Measurements from ENCODE around the gene TOP2B.

Gene TOP2B

GRCh38 chr3:25679642-25680302 is 15.1 kb upstream of the TOP2B start:
- no peak overlapping the region for H2BK12ac ChIP-seq (ENCODE audit: low read length)
- no peak overlapping the region for H3K4ac ChIP-seq (ENCODE audit: low read depth, low read length)
- no peak overlapping the region for H4K12ac ChIP-seq (ENCODE audit: low read depth, low read length)
- no peak overlapping the region for H3K9ac ChIP-seq (ENCODE audit: low read length)
- no peak overlapping the region for H2AFZ ChIP-seq (ENCODE audit: insufficient read depth, low read length, poor library complexity)
- no peak overlapping the region for H4K91ac ChIP-seq (ENCODE audit: low read depth, low read length)
- H3K36me3 ChIP-seq (ENCODE audit: control insufficient read depth in 1 of 2, insufficient read depth in 2 of 2, low read length in 2 of 2), result no peaks in the 10 kb centered on the region
- H3K18ac ChIP-seq (ENCODE audit: low read length), result no peak overlapping the region
- no CpG with 5 or more reads among the region's 6 CpGs for WGBS (ENCODE audit: extremely low coverage, insufficient coverage, insufficient read length)
- H3K27ac ChIP-seq (ENCODE audit: low read depth, low read length), result no peak overlapping the region
- H3K79me2 ChIP-seq (ENCODE audit: control insufficient read depth, insufficient read depth, low read length, poor library complexity), result no peaks in the 10 kb centered on the region
- H3K4me1 ChIP-seq (ENCODE audit: control insufficient read depth in 1 of 2, insufficient read depth in 2 of 2, low read length in 2 of 2), result no peaks in the 10 kb centered on the region
- H3K23ac ChIP-seq (ENCODE audit: low read length), result no peak overlapping the region
- no peak overlapping the region for H3K4me3 ChIP-seq (ENCODE audit: low read depth, low read length)
- H3K9me3 ChIP-seq (ENCODE audit: insufficient read depth, low read depth, low read length), result no peaks in the 10 kb centered on the region
- no peak overlapping the region for H2AK5ac ChIP-seq (ENCODE audit: low read length)
- H2BK120ac ChIP-seq (ENCODE audit: insufficient read depth, low read length, poor library complexity), result no peak overlapping the region
- no peak overlapping the region for H3K4me2 ChIP-seq (ENCODE audit: low read length)
- H3K27me3 ChIP-seq (ENCODE audit: insufficient read depth, low read length), result no peaks in the 10 kb centered on the region
- no peaks in the 10 kb centered on the region for H3K79me1 ChIP-seq (ENCODE audit: low read length)
- DNase-seq, result no peak
- H2BK5ac ChIP-seq (ENCODE audit: low read depth, low read length, poor library complexity), result no peak overlapping the region
- H4K8ac ChIP-seq (ENCODE audit: low read depth, low read length), result no peak overlapping the region
- no peak overlapping the region for H3K14ac ChIP-seq (ENCODE audit: low read length)

GRCh38 chr3:25679166-25679565 is 14.5 kb upstream of the TOP2B start:
- H4K91ac ChIP-seq (ENCODE audit: low read depth, low read length), result no peak overlapping the region
- DNase-seq, result no peak
- no peaks in the 10 kb centered on the region for H3K79me1 ChIP-seq (ENCODE audit: low read length)
- no peak overlapping the region for H3K23ac ChIP-seq (ENCODE audit: low read length)
- H3K4ac ChIP-seq (ENCODE audit: low read depth, low read length), result no peak overlapping the region
- no peaks in the 10 kb centered on the region for H3K4me1 ChIP-seq (ENCODE audit: control insufficient read depth in 1 of 2, insufficient read depth in 2 of 2, low read length in 2 of 2)
- no peak overlapping the region for H3K9ac ChIP-seq (ENCODE audit: low read length)
- H4K8ac ChIP-seq (ENCODE audit: low read depth, low read length), result no peak overlapping the region
- no peaks in the 10 kb centered on the region for H3K36me3 ChIP-seq (ENCODE audit: control insufficient read depth in 1 of 2, insufficient read depth in 2 of 2, low read length in 2 of 2)
- H2AFZ ChIP-seq (ENCODE audit: insufficient read depth, low read length, poor library complexity), result no peak overlapping the region
- 85% methylated on average over 2 of the region's 2 CpGs for whole genome bisulfite sequencing (ENCODE audit: extremely low coverage, insufficient coverage, insufficient read length)
- H3K4me3 ChIP-seq (ENCODE audit: low read depth, low read length), result no peak overlapping the region
- H3K27ac ChIP-seq (ENCODE audit: low read depth, low read length), result no peak overlapping the region
- H2BK5ac ChIP-seq (ENCODE audit: low read depth, low read length, poor library complexity), result no peak overlapping the region
- no peaks in the 10 kb centered on the region for H3K27me3 ChIP-seq (ENCODE audit: insufficient read depth, low read length)
- no peak overlapping the region for H3K18ac ChIP-seq (ENCODE audit: low read length)
- no peak overlapping the region for H2AK5ac ChIP-seq (ENCODE audit: low read length)
- no peak overlapping the region for H4K12ac ChIP-seq (ENCODE audit: low read depth, low read length)
- no peak overlapping the region for H3K14ac ChIP-seq (ENCODE audit: low read length)
- no peaks in the 10 kb centered on the region for H3K9me3 ChIP-seq (ENCODE audit: insufficient read depth, low read depth, low read length)
- no peak overlapping the region for H2BK120ac ChIP-seq (ENCODE audit: insufficient read depth, low read length, poor library complexity)
- H2BK12ac ChIP-seq (ENCODE audit: low read length), result no peak overlapping the region
- no peak overlapping the region for H3K4me2 ChIP-seq (ENCODE audit: low read length)
- no peaks in the 10 kb centered on the region for H3K79me2 ChIP-seq (ENCODE audit: control insufficient read depth, insufficient read depth, low read length, poor library complexity)

GRCh38 chr3:25678581-25678980 is 13.9 kb upstream of the TOP2B start:
- H3K27me3 ChIP-seq (ENCODE audit: insufficient read depth, low read length), result no peaks in the 10 kb centered on the region
- H3K4me3 ChIP-seq (ENCODE audit: low read depth, low read length), result no peak overlapping the region
- no peak overlapping the region for H2AK5ac ChIP-seq (ENCODE audit: low read length)
- H3K9me3 ChIP-seq (ENCODE audit: insufficient read depth, low read depth, low read length), result no peaks in the 10 kb centered on the region
- H3K4ac ChIP-seq (ENCODE audit: low read depth, low read length), result no peak overlapping the region
- H3K79me2 ChIP-seq (ENCODE audit: control insufficient read depth, insufficient read depth, low read length, poor library complexity), result no peaks in the 10 kb centered on the region
- H2BK120ac ChIP-seq (ENCODE audit: insufficient read depth, low read length, poor library complexity), result no peak overlapping the region
- H2BK12ac ChIP-seq (ENCODE audit: low read length), result no peak overlapping the region
- no peak overlapping the region for H2AFZ ChIP-seq (ENCODE audit: insufficient read depth, low read length, poor library complexity)
- no peak overlapping the region for H2BK5ac ChIP-seq (ENCODE audit: low read depth, low read length, poor library complexity)
- H4K91ac ChIP-seq (ENCODE audit: low read depth, low read length), result no peak overlapping the region
- H4K8ac ChIP-seq (ENCODE audit: low read depth, low read length), result no peak overlapping the region
- H4K12ac ChIP-seq (ENCODE audit: low read depth, low read length), result no peak overlapping the region
- H3K4me1 ChIP-seq (ENCODE audit: control insufficient read depth in 1 of 2, insufficient read depth in 2 of 2, low read length in 2 of 2), result no peaks in the 10 kb centered on the region
- no peaks in the 10 kb centered on the region for H3K79me1 ChIP-seq (ENCODE audit: low read length)
- no peak overlapping the region for H3K18ac ChIP-seq (ENCODE audit: low read length)
- no peaks in the 10 kb centered on the region for H3K36me3 ChIP-seq (ENCODE audit: control insufficient read depth in 1 of 2, insufficient read depth in 2 of 2, low read length in 2 of 2)
- H3K27ac ChIP-seq (ENCODE audit: low read depth, low read length), result no peak overlapping the region
- no peak overlapping the region for H3K14ac ChIP-seq (ENCODE audit: low read length)
- no peak overlapping the region for H3K4me2 ChIP-seq (ENCODE audit: low read length)
- H3K23ac ChIP-seq (ENCODE audit: low read length), result no peak overlapping the region
- no peak overlapping the region for H3K9ac ChIP-seq (ENCODE audit: low read length)
- DNase-seq, result no peak

GRCh38 chr3:25677121-25677520 is 12.4 kb upstream of the TOP2B start:
- Histone ChIP-seq H3K18ac (ENCODE audit: low read length) (no peak overlapping the region), H3K4me1 (ENCODE audit: control insufficient read depth in 1 of 2, insufficient read depth in 2 of 2, low read length in 2 of 2) (no peaks in the 10 kb centered on the region), H2BK5ac (ENCODE audit: low read depth, low read length, poor library complexity) (no peak overlapping the region), H3K9me3 (ENCODE audit: insufficient read depth, low read depth, low read length) (no peaks in the 10 kb centered on the region), H3K4me2 (ENCODE audit: low read length) (no peak overlapping the region), H4K91ac (ENCODE audit: low read depth, low read length) (no peak overlapping the region), H3K9ac (ENCODE audit: low read length) (no peak overlapping the region), H3K4me3 (ENCODE audit: low read depth, low read length) (no peak overlapping the region), H3K27me3 (ENCODE audit: insufficient read depth, low read length) (no peaks in the 10 kb centered on the region), H3K23ac (ENCODE audit: low read length) (no peak overlapping the region), H2BK120ac (ENCODE audit: insufficient read depth, low read length, poor library complexity) (no peak overlapping the region), H2AK5ac (ENCODE audit: low read length) (no peak overlapping the region), H2AFZ (ENCODE audit: insufficient read depth, low read length, poor library complexity) (no peak overlapping the region), H2BK12ac (ENCODE audit: low read length) (no peak overlapping the region), H3K14ac (ENCODE audit: low read length) (no peak overlapping the region), H4K8ac (ENCODE audit: low read depth, low read length) (no peak overlapping the region), H3K36me3 (ENCODE audit: control insufficient read depth in 1 of 2, insufficient read depth in 2 of 2, low read length in 2 of 2) (no peaks in the 10 kb centered on the region), H3K27ac (ENCODE audit: low read depth, low read length) (no peak overlapping the region), H4K12ac (ENCODE audit: low read depth, low read length) (no peak overlapping the region), H3K79me1 (ENCODE audit: low read length) (no peaks in the 10 kb centered on the region), H3K79me2 (ENCODE audit: control insufficient read depth, insufficient read depth, low read length, poor library complexity) (no peaks in the 10 kb centered on the region), H3K4ac (ENCODE audit: low read depth, low read length) (no peak overlapping the region)
- no CpG with 5 or more reads among the region's 2 CpGs for WGBS (ENCODE audit: extremely low coverage, insufficient coverage, insufficient read length)
- DNase-seq, result no peak

Measured in trophoblast cell (in vitro differentiated cells and primary cell).